GM19043 (cell line): ENCODE data around the gene KLK15.
"Not testable (repeated sequence)": the region's sequence is repeated elsewhere in the genome, so short reads cannot be mapped to it uniquely, and the experiment has no call there.

ENCODE experiments used
- ATAC-seq: cut with Tn5 transposase; IDR thresholded peaks from one replicate; pipeline ENCODE4 v1.9.1; 2021; ENCODE audit warnings: low read depth; ENCODE audit not compliant: unreplicated experiment

The KLK15 gene

GRCh38 chr19:50797781-50798658 lies 35.4 kb downstream of the KLK15 start:
- no peak for ATAC-seq

DNA sequence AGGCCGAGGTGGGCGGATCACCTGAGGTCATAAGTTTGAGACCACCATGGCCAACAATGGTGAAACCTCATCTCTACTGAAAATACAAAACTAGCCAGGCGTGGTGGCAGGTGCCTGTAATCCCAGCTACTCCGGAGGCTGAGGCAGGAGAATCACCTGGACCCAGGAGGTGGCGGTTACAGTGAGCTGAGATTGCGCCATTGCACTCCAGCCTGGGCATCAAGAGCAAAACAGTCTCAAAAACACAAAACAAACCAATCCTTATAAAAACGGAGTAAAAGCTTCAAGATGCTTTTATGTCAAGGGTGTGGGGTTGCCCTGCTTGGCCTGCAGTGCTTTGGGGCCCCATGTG lies 36.0 kb downstream of the KLK15 start:
- no peak for ATAC-seq

GRCh38 chr19:50796634-50797428 lies 36.5 kb downstream of the KLK15 start:
- no peak for ATAC-seq

GRCh38 chr19:50796128-50796633 lies 37.2 kb downstream of the KLK15 start:
- ATAC-seq: no peak

DNA sequence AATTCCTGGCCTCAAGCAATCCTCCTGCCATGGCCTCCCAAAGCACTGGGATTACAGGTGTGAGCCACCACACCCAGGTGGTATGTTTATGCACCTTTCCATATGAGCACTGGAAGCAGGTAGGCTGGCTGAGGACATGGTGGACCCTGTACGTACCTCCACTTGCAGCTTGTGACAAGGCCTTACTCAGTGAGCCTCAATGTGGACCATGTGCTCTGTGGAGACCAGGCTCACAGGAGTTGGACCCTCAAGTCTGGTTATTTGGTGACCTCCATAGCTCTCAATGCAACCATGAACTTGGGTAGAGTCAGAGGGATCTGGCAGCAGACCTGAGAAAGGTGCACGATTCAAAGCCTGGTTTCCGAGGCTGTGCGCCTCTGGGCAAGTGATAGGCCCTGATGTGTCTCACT lies 37.7 kb downstream of the KLK15 start:
- ATAC-seq: no peak

DNA sequence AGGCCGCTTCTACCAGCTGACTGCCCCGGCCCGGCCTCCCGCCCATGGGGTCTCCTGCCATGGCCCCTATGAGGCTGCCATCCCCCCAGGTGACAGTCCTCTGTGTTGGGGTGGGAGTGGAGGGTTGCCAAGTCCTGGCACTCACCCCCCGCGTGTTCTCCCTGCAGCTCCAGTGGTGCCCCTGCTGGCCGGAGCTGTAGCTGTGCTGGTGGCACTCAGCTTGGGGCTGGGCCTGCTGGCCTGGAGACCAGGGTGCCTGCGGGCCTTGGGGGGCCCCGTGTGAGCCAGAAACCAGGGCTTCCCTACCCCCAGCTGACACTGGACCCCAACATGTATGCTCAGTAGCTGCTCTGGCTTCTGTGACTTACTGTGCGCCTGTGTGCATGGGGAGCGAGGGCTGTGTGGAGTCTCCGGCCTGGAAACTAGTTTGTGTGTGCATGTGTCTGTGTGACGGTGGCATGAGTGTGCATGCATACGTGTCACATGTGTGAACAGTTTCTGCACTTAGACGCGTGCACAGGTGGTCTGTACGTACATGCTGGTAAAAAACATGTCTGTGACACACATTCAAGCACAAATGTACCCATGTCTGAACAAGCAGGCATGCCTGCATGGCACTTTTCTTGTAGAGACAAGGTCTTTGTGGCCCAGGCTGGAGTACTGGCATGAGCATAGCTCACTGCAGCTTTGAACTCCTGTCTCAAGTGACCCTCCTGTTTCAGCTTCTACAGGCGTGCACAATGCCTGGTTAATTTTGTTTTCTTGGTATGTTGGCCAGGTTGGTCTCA lies 38.3 kb downstream of the KLK15 start:
- no peak for ATAC-seq

GRCh38 chr19:50794074-50794875 lies 39.1 kb downstream of the KLK15 start:
- ATAC-seq: no peak

DNA sequence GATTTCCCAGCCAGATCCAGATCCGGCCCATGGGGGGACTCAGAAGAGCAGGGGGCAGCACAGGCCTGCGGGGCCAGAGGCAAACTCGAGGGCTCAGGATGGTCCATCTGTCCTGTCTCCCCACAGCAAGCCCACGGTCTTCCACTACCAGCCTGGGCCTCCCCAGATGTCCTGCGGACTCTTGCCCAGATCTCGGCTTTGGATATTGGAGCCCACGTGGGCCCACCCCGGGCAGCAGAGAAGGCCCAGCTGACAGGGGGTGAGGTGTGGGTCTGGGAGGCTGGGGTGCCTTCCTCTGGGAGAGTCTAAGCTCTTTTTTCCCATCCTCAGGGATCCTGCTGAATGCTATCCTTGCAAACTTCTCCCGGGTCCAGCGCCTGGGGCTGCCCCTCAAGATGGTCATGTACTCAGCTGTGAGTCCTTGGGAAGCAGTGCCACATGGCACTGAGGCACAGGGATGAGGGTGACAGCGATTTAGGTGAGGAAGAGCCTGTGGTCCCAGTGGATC lies 39.8 kb downstream of the KLK15 start:
- ATAC-seq: no peak

DNA sequence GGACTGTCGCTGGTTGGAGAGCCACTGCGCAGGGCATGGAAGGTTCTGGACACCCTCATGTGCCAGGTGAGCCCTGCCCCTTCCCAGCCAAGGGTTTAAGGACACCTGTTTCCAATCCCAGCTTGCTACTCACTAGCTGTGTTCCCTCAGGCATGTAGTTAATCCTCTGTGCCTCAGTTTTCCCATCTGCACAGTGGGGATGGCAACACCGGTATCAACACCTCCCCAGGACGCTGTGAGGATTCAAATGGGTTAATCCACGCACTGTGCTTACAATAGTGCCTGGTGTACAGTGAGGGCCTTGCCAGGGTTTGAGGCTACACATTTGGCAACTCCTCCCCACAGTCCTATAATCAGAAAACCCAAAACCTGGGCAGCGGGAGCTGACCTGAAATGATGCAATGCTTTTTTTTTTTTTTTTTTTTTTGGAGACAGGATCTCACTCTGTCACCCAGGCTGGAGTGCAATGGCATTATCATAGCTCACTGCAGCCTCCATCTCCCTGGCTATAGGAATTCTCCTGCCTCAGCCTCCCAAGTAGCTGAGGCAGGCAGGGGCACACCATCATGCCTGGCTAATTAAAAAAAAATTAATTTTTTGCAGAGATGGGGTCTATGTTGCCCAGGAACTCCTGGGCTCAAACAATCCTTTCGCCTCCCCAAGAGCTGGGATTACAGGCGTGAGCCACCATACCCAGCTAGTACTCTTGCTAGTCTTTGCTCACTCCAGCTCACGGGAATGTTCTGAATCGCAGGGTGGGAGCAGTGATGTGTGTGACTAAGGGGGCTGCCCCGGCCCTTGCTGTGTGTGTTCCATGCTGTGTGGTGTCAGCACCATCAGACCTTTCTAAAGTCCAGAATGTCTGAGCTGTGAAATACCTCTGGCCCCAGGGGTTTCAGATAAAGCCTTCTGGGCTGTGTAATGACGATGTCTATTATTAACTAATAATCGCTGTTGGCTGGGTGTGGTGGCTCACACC lies 40.8 kb downstream of the KLK15 start:
- ATAC-seq: no peak

DNA sequence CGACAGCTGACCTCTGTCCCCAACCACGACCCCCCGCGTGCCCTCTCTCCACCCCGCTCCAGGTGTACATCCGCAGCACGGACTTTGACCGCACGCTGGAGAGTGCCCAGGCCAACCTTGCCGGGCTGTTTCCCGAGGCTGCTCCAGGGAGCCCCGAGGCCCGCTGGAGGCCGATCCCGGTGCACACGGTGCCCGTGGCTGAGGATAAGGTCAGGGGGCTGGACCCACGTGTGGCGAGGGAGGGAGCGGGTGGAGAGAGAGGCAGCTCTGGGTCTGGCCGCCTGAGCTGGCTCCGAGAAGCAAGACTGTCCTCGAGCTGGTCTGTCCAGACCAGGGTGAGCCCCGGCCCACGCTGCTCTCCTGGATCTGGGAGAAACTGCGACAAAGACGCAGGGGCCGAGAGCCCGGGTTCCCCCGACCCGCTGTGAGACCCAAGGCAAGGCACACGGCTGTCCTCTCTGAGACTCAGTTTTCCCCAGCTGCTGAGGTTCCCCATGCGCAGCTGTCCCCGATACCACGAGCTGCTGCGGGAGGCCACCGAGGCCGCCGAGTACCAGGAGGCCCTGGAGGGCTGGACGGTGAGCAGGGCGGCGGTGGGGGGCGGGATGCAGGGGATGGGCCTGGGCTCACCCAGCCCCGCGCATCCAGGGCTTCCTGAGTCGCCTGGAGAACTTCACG lies 41.6 kb downstream of the KLK15 start:
- ATAC-seq: no peak

DNA sequence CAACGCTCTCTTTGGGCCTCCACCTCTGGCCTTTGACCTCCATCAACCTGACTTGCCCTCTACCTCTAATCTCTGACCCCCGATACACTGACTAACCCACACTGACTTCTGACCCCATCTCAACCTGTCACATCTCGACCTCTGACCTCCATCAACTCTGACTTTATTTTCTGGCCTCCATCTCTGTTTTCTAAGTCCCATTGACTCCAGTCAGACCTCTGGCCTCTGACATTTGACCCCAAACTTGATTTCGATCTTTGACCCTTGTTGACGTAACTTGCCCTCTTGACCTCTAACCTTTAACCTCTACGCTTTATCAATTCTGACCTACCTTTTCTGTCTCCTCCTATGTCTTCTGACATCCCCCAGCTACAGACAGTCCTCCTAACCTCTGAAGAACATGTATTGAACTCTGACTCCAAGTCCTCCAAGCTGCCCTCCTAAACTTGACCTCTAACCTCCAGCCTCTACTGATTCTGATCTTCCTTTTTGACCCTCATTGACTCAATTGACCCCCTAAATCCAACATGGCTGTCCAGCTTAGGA lies 42.4 kb downstream of the KLK15 start:
- no peak for ATAC-seq

DNA sequence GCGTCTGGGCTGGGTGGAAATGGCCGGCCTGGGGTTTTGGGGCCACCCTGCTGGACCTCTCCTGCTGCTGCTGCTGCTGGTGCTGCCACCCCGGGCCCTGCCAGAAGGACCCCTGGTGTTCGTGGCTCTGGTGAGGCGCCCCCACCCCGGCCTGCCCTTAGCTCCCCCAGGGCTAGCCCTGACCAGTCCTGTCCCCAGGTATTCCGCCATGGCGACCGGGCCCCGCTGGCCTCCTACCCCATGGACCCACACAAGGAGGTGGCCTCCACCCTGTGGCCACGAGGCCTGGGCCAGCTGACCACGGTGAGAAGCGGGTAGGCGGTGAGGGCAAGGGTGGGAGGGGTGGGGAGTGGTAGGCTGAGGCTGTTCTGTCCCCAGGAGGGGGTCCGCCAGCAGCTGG lies 43.0 kb downstream of the KLK15 start, which contains the start of gene ACP4:
ACP4 (plus strand) TSS at position 20 of the 400 bp plus-strand sequence; CDS start at position 20, 0 bp downstream.
- no peak for ATAC-seq

GRCh38 chr19:50785329-50785728 lies 48.0 kb downstream of the KLK15 start:
- no peak for ATAC-seq

- ATAC-seq: no peak
Measured at GRCh38 chr19:50784710-50785109, 48.7 kb downstream of the KLK15 start.

DNA sequence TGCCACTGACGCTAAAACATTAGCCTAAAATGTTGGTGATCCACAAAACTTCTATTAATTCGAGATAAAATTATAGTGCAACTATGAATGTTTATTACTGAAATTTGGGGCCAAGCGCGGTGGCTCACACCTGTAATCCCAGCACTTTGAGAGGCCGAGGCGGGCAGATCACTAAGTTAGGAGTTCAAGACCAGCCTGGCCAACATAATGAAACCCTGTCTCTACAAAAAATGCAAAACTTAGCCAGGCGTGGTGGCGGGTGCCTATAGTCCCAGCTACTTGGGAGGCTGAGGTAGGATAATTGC lies 49.6 kb downstream of the KLK15 start:
- not testable (repeated sequence) for ATAC-seq

DNA sequence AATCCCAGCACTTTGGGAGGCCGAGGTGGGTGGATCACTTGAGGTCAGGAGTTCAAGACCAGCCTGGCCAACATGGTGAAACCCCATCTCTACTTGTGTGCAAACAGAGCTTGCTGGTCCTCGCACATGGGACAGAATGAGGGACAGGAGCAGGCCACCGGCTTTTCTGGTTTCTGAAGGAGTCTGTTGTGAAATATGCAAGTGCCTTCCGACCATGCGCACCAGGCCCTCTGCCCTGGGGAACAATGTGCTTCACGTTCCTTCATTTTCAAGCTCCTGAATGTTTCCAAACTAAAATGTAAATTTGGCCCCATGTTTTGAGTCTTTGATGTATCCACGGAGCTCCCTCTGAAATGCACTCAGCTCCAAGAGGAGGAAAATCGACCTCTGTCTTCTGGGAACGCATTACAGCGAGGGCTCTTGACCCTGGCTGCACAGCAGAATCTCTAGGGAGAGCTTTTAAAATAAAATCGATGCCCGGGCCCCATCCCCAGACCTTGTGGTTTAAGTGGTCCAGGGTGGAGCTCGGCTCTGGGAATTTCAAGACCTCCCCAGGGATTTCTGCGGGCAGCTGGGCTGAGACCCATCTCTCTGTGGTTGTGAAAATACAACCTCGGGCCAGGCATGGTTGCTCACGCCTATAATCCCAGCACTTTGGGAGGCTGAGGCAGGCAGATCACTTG lies 52.5 kb downstream of the KLK15 start:
- ATAC-seq: no peak
